ENCODE measurements around the gene CNPY3.

The CNPY3 gene

DNA sequence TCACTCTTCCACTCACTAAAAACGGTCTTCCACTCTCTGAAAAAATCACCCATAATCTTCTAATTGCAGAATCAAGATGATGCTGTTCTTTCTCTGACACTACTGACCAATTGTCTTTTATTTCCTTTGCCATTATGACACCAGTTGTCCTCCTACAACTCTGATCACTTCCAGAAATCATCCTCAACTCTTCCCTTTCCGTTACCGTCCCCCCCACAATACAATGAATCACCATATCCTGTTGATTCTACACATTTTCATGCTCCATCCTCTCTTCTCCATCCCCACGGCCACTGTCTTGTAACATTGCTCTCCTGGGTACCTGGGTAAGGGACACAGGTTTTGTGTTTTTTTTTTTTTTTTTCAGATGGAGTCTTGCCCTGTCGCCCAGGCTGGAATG, 52.6 kb downstream of the CNPY3 start:
- DNase-seq (ENCODE audit: low read depth): no peak

DNA sequence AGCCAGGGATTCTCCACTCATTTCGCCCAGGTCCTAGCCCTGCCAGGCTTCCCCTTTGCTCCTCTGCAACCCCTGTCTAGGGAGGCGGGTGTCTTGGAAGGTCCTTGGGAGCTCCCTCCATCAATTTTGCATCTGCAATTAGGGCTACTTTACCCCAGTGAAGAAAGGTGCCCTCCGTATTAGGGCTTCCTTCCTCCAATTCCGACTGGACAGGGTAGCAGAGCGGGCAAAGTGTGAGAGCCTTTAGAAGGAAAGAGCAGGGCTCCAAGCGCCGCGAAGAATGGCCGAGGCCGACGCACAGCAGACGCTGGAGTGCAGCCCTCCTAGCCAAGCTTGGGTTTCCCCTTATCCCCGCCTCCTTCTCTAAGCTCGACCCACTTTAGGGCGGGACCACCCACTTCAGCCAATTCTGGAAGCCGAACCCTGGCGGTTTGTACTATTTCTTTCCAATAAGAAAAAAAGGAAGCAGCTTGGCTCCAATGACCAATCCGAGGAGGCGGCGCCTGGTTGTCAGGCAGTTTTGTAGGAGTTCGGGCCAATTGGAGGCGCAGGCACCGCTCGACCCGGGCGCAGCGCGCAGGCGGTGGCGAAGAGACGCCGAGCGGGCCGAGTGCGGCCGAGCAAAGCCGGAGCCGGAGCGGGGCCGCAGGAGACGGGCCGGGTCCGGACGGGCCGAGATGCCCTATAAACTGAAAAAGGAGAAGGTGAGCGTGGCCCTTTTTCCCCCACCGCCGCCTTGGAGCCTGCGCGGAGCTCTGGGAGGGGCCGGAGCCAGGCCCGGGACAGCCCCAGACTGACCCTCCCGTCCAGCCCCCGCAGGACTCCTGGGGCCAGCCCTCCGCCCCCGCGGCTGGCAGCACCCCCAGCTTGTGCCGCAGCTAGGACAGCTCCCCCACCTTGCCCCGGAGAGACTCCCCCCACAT, 55.0 kb downstream of the CNPY3 start, which contains the start of gene PPP2R5D:
PPP2R5D (plus strand) TSS at position 570 of the 923 bp plus-strand sequence; CDS start at position 678, 108 bp downstream.
- peak; percentile 99 for DNase-seq (ENCODE audit: low read depth)

DNA sequence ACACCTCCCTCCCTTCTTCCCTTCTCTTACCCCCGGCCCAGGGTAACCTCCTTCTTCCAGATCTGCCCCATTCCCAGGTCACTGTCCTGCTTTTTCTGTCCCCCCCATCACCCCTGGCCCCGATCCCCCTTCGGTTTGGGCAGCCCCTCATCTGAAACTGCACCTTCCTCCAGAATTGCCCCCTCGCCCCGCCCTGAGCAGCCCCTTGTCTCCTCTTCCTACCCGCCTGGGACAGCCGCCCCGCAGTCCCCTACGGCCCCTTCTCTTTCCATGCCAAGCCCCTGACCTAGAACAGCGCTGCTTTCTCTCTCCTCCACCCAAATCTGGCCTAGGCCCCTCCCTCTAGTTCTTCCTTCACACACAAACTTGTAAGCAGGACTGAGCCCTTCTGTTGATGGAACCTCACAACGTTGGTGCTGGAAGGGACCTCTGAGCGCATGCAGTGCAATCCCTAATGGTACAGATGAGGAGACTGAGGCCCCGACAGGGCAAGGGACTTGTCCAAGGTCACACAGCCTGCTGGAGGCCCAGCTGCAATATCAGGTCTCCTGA, 55.7 kb downstream of the CNPY3 start:
- no peak for DNase-seq (ENCODE audit: low read depth)

DNA sequence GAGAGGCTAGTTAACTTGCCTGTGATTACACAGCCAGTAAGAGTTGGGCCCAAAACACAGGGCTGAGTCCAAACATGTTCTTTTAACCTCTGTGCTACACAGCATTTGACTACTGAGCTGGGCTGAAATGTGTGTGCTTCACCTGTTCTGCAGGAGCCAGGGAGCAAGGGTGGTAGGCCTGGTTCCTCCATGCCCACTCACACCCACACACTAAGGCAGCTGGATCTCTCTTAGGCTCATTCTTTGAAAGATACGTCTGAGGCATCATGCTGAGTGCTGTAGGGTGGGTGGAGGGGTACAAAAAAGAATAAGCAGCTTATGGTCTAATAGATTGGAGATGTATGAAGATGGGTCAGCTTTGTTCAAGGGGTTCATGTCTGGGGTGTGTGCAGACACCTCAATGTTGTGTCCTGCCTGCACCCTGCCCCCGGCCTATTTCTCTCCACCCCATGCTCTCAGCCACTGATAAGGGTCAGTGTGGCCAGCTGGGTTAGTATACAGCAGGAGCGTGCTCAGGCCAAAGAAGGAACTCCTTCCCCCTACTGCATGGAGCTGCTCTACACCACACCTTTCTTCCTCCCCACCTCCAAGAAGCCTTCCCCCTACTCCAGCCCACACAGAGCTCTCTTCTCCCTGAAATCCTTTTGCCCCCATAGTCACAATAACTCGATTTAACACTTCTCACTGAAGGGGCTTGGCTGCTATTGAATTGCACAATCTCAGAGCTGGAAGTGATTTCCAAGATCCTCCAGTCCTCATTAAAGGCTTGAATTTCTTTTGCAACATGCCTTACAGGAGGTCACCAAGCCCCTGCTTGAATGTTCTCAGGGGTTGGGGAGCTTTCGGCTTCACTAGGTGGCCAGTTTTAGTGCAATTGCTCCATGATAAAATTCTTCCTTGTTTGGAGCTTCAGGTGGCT, 58.5 kb downstream of the CNPY3 start:
- DNase-seq (ENCODE audit: low read depth): no peak

DNA sequence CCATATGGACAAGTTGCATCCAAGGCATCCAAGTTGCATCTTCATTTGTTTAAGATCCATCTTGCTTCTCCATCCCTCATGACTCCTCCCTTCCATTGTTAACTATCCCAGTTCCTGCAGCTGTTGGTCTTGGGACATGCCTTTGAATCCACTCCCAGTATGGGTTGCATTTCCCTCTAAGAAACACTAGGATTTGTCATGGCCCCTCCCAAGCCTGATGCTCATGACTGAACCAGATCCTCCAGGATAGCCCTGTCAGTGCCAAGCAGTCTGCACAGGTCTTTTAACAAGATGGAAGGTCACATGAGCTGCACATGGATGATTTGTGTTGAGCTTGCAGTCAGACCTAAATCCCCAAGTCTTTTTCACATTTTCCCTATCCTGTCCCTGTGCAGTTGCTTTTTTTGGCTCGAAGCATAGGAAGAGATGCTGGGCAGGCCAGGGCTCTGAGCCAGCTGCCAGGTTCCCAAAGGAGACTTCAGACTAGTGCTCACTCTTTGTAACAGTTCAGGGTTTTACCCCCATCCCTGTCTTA, 59.3 kb downstream of the CNPY3 start:
- no peak for DNase-seq (ENCODE audit: low read depth)

All from amniotic epithelial cell (primary cell).